Right forelimb (tissue), 1 donor: ENCODE results near the gene LCK.

ENCODE experiments used
- DNase-seq: peaks from one replicate; pipeline ENCODE4 v3.0.0-alpha.2; 2018

Gene LCK

DNA sequence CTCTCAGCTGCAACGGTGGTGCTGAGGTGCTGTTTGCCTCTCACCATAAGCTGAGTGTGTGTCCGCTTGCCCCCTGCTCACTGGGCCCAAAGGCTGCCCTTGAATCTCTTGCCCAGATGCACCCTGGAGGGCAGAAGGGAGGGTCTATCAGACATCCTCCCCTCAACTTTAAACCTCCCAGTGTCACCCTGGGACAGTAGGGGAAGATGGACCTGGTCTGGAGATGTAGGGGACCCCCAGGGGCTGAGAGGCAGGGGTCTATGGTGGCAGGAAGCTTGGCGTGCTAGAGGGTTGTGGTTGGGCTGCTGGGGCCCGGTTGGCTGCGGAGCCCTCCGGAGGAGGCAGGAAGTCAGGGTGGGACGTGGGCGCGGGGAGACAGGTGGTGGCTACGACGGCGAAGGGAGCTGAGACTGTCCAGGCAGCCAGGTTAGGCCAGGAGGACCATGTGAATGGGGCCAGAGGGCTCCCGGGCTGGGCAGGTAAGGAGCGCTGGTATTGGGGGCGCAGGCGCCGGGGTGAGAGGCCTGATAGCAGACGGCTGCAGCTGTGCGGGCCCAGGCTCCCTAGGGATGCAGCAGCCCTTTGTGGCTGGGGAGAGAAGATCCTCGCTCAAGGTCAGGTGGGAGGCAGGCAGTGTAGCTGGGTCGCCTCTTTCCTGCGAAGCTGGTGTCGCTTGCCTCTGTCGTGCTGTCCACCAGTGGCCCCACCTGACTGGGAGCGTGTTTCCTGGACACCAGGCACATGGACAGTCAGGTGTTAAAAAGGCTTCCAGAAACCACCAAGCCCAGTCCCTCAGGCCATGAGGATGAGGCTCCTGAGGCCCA, at the start of gene LCK:
Gene LCK (plus strand): TSS at position 373 of the 824 bp plus-strand sequence. CDS start 23,065 bp downstream, outside the sequence.
- DNase-seq, result no peak

DNA sequence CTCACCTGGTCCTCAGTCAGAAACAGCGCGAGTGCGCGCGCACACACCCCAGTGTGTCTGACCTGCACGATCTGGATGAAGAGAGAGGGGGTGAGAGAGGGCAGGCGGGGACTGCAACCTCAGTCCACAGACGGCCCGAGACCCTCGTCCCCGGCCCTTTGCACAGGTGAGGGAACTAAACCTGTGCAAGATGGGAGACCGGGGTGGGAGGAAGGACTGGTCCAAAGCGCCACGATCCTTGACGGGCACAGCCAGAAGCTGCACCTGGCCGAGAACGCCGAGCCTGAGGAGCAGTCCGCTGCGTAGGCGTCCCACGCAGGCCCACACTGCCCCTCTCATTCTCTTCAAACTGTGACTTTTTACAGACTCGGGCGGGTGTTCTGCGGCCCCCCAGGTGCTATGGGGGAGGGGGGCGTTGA, 46.1 kb upstream of the LCK start:
- no peak for DNase-seq

DNA sequence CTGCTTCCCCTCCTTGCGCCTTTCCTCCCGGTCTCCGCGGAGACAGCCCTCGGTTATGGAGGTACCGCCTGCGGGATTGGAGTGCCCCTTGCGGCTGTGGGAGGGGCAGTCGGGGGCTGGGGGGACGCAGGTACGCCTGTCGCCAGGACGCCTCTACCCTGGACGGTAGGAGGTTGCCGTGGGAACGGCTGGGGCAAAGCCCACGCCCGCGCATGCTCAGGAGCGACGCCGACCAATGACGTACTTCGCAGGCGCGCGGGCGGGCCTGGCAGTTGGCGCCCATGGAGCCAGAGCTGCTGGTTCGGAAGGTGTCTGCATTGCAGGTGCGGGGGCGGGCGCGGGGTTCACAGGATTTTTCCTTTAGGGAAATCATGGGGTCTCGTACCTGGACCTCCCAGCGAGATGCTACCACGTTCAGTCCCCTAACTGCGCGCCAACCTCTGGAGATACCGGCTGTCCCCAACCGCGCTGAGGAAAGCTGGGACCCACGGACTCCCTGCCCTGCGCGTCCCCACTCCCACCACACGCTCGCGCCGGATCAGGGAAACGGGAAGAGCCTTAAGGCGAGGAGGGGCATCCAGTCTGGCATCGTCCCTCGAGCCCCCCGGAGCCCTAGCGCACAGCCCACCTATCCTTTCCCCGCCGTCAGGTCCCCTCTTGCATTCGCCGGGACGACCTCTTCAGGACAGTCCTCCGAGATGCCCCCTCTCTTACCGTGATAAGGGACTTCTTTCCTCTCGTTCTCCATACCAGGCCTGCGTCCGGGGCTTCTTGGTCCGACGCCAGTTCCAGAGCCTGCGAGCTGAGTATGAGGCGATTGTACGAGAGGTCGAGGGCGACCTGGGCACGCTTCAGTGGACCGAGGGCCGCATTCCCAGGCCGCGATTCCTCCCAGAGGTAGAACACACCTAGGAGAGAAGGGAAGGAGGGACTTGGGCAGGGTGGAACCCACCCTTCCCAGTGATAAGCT, 45.4 kb upstream of the LCK start, which contains the start of gene IQCC:
Gene IQCC (plus strand): TSS at position 271 of the 970 bp plus-strand sequence. CDS start 11 bp downstream, at position 282.
- DNase-seq, result peak; percentile 90

DNA sequence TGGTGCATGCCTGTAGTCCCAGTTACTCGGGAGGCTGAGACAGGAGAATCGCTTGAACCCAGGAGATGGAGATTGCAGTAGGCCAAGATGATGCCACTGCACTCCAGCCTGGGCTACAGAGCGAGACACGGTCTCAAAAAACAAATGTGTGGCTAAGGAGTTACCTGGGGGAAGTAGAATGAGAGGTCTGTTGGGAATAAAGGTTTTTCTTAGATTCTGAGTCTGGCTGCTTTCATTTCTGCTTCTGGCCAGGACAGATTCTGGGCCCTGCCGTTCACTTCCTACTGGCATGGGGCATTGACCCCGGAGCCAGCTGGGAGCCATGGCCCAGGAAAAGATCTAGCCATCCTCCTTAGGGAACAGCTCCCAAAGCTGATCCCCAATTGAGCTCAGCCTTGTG, 42.6 kb upstream of the LCK start:
- no peak for DNase-seq

DNA sequence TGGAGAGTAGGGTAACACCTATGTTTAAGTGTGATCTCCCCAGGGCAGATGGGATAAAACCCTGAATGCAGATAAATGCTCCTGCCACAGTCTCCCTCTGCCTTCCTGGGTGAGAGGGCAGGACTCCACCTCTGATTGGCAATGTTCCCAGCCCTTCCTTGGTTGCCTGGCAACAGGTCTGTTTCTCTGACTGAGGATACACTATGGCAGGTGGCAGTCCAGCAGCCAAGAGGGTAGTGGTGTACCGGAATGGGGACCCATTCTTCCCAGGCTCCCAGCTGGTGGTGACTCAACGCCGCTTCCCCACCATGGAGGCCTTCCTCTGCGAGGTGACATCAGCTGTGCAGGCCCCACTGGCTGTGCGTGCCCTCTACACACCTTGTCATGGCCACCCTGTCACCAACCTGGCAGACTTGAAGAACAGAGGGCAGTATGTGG, 42.2 kb upstream of the LCK start, which contains the start of gene DCDC2B:
Gene DCDC2B (plus strand): TSS at position 199 of the 438 bp plus-strand sequence. CDS start 5 bp downstream, at position 204.
- no peak for DNase-seq

DNA sequence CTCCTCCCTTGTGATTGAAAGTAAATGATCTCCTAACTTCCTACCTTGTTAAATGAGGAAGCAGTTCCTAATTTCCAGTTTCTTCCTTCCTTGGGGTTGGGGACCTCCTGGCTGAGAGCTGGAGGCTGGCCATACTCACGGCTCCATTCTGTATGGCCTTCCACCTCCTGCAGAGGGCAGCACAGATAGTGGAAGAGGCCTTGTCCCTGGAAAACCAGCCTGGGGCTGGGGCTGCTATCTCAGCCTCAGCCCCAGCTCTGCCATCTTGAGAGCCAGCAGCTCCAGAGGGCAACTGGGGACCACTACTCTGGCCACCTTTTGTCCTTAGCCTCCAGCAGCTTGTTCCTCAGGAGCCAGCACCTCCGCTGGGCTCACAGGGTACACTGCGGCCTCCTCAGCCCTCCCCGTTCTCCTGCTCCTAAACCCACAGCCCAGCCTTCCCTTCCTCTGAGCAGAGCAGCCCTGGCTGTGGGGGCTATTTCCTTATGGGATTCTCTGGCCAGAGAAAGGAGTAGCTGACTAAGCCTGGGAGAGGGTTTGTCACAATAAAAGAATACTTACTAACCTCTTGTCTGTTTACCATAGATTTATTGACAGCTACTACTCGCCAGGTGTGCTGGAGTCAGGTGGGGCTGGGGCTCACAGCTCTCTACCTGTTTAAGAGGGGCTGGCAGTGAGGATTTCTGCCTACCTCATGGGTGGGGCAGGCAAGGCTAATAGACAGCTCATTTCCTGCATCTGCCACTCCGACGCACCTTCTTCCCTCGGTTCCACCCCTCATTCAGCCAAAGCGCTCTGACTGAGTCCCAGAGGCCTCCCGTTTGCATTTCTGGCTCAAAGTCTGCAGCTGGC, 35.2 kb upstream of the LCK start:
- peak; percentile 70 for DNase-seq

DNA sequence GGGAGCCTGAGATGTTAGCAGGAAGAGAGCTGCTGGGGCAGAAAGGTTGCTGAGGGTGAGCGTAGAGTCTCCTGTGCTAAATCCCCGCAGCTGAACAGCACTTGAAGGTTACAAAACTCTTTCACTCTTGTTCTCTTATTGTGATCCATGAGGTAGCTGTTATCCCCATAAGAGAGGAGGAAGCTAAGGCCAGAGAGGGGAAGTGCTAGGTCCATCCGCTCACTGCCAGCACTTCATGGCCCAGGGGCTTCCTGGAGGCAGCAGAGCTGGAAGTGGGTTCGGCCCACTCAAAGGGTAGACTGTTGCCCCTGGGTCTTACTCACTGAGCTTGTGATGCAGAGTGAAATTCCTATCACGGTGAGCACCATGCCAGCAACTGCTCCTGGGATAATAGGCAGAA, 34.5 kb upstream of the LCK start:
- DNase-seq, result no peak

DNA sequence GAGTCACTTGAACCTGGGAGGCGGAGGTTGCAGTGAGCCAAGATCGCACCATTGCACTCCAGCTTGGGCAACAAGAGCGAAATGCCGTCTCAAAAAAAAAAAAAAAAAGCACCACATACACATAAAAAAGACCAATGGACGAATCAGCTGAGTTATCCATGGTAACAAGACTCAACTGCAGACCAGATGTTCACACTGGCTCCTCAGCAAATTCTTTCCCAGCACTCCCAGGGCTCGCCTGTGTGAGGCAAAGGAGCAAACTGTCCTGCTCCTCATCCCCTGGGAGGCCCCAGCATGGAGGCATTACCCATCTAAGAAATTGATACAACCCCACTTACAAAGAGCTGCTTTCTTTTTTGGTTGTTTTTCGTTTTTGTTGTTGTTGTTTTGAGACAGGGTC, 32.0 kb upstream of the LCK start:
- DNase-seq, result no peak

DNA sequence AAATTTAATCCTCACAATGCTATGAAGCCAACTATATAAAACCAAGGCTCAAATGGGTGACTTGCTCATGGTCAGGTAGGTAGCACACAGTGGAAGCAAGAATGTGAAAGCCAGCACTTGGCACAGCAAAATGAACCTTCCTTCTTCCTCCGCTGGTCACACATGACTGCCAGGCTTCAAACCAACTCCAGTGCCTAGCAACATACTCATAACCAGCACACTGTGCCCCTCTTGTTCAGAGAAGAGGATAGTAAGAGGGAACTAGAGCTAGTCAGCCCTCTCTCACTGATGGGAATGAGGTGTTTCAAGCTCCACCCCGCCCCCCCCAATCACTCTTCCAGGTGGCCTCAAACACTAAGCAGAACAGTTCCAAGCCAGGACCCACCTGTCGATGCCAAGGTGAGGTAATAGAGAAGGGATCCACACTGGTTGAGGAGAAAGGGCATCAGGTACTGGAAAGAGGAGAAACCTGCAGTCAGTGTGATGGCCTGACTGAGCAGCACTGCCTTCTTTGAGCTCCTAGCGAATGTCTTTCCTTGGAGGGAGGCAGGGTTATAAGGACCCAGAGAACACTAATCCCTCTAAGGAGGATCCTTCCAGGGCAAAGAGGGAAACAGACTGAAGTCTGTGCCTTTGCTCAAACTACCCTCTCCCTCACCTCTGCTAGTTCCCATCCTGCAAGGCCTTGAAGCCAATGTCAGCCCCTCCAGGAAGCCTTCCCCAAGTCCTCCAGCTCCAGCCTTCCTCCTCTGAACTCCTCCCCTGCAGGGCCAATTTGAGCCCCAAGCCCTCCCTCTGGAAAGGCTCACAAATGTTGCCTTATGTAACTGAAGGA, 30.1 kb upstream of the LCK start:
- no peak for DNase-seq

DNA sequence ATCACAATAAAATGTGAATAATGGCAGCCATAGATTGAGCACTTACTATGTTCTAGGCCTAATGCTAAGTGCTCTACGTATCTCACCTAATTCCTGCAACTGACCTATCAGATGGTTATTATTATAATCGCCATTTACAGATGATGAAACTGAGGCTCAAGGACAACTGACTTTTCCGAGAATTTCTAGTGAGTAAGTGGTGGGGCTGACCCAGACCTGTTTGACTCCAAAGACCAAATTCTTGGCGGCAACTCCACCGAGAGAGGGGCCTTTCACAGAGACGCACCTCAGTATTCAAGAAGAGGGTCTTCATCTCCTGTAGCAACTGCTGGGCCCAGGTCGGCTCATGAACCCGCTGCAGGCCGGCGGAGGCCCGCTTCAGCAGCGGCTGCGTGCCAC, 29.5 kb upstream of the LCK start:
- DNase-seq, result no peak

DNA sequence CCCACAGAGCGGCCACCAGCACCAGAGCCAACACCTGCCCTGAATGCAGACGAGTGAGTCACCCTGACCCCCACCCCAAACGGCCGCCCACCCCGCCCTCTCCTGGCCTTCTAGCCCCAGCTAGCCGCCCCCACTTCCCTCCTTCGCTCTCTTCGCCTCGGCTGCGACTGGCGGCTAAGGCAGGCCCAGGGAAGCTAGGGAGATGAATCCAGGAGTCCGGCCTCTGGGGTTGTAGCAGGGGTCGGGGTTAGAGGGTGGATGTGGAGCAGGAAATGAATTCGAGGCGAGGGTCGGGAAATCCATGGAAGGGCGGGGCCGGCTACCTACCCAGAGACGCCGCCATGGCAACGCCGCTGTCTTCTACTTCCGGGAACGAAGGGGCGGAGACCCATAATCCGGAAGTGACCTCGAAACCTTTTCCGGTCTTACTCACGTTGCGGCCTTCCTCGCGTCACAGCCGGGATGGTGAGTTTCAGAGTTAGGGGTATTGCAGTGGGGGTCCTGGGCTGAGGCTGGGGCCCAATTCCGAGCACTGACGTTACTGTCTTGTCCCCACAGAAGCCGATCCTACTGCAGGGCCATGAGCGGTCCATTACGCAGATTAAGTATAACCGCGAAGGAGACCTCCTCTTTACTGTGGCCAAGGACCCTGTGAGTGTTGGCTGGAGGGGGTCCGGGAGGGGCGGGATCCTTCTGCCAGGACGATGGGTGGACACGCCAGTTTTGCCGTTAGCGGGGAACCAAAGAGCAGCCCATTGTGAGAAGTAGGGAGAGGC, 28.9 kb upstream of the LCK start, which contains the start of the genes EIF3I and TMEM234:
Gene EIF3I (plus strand): TSS at position 428 of the 776 bp plus-strand sequence. CDS start 35 bp downstream, at position 463.
Gene TMEM234 (minus strand): TSS at position 374 of the 776 bp plus-strand sequence. CDS start 31 bp downstream, at position 343.
- peak; percentile 94 for DNase-seq

DNA sequence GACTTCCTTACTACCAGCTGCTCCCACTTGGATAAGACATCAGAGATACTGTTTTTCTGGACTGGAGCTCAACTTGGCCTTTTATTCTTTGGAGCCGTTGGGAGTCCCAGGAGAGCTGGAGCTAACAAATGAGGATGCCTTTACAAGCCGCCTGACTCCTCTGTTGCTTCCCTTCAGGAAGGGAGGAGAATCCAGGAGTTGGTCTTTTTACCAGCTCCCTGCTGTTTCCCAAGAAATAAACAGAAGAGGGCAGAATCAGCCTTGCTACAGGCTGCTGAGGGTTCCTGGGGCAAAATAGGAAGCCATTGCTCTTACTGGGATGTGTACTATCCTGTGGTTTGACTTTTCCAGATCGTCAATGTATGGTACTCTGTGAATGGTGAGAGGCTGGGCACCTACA, 27.4 kb upstream of the LCK start:
- no peak for DNase-seq

DNA sequence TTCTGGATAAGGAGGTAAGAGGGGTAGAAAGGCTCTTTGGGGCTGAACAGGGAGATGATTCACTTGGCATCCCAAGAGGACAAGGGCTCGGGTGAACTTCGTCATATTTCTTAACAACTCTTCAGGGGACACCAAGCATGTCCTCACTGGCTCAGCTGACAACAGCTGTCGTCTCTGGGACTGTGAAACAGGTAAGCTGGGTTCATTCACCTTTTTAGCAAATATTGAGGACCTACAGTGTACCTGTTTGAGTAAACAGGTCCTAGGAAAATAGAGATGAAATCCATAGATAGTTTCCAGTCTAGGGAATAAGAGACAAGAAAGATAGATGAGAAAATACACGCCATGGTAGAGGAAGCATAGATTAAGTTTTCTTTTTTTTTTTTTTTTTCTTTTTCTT, 26.8 kb upstream of the LCK start:
- no peak for DNase-seq

DNA sequence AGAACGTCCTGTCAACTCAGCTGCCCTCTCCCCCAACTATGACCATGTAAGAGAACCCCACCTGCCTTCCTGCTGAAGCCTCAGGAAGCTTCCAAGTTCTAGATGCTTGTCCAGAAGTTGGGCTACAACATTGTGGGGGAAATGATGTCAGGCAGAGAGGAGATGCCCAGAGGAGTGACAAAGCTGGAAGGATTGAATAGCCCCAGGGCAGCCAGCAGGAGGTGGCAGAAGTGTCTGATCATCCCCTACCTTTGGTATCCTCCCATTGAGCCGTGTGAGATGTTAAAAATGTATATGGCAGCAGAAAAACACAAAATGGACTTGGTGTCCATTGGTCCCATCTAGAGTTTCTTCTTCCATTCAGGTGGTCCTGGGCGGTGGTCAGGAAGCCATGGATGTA, 22.3 kb upstream of the LCK start:
- no peak for DNase-seq

DNA sequence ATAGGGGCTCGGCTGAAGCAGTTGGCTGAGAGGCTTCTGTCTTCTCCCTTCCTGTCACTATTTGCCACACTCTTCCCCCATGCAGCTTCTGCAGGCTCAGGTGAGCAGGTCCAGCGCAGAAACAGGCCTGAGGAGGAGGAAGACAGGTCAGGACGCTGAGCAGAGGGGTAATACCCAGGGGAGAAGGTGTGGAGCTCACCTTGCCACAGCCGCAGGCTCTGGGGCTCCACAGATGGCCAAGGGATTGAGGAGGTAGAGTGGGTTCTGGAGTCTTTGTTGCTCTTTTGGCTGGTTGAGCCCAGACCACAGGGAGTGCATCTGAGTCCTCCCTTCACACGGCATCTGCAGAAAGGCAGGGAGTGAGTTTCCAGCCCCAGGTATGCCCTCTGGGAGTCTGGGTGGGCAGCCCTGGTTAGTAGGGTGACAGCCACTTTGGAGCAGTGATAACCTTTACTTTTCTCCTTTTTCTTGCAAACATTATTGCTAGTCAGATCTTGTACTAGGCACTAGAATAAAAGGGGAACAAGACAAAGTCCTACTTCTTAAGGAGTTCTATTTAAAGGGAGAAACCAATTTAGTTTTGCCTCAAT, 19.1 kb upstream of the LCK start:
- DNase-seq, result no peak

DNA sequence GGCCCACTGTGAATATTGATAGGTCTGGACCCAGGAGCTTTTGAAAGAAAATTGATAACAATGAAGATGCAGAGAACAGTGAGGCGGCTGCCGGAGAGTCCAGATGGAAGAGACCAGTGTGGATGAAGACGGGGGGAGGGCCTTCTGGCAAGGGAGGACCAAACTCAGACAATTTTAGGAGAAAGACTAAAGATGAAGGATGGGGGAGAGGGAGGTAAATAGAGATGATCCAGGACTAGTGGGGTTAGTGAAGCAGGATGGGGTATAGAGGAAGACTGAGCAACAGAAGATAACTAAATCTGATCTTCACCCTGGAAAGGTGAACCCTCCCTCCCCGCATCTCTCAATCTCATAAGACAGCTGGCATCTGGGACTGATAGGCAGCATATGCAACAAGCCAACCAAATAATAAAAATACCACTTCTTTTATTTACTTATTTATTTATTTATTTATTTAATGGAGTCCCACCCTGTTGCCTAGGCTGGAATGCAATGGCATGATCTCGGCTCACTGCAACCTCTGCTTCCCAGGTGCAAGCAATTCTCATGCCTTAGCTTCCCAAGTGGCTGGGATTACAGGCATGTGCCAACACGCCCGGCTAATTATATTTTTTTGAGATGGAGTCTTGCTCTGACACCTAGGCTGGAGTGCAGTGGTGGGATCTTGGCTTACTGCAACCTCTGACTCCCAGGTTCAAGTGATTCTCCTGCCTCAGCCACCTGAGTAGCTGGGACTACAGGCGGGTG, 18.3 kb upstream of the LCK start:
- DNase-seq, result no peak

DNA sequence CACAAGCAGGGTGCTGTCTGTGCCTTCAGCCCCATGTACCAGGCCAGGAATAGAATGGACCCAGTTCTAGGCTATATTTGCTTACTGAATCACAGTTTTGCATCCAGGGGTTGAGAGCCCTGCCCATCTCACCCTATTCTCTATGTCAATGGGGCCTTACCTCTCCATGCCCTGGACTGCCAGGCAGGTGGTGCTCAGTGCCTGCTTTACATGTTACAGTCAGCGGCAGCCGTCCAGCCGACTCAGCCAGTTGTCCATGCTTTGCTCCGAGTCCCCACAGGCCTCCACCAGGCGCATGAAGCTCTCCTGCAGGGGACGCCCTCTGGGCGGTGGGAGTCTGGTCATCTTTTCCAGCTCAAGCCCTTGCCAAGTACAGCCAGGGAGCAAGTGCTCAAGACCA, 16.3 kb upstream of the LCK start:
- DNase-seq, result no peak

DNA sequence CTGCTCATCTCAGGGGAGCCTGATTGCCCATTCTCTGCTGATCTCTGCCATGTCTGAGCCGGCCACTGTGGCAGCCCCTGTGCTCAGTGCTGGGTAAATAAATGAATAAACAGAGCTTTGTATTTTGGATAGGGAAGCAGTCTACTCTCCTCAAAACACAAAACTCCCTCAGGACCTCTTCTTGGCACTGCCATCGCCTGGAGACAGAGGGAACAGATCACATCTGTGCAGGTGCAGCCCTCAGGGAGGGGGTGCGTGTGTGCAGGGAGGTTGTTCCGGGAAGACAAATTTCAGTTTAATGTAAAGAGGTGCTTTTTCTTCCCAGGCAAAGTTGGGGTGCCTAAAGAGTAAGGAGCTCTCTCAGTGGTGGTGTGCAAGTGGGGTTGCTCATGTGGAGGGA, 11.7 kb upstream of the LCK start:
- DNase-seq, result no peak

DNA sequence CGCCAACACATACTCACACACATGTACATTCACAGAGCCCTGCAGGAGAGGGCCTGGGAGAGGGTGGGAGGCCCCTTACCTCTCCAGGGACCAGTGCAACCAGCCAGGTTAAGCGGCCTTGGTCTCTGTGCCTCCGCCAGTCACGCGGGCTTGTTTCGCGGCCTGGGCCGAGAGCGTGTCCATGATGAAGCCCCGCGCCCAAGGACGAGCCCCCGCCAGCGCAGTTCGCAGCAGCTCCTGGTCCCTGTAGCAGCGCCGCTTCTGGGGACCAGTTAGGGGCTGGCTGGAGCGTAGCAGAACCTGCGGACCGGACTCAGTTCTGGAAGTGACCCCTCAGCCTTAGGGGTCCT, 11.3 kb upstream of the LCK start:
- no peak for DNase-seq
